Measurements from ENCODE around the gene AGFG1.

The AGFG1 gene

GRCh38 chr2:227451655-227451992 is 20.3 kb upstream of the AGFG1 start:
- no peak for DNase-seq (ENCODE audit: low read depth)
- no peak for TF ChIP-seq CTCF (IDR thresholded peaks at IDR 0.05; ENCODE audit: low read depth, low read length, missing control alignments)
- H3K4me3 ChIP-seq (ENCODE audit: low read depth, low read length): no peak overlapping the region

- no peak for TF ChIP-seq CTCF (IDR thresholded peaks at IDR 0.05; ENCODE audit: low read depth, low read length, missing control alignments)
Observed at GRCh38 chr2:227453810-227454209, 18.1 kb upstream of the AGFG1 start.

GRCh38 chr2:227454323-227454860 is 17.6 kb upstream of the AGFG1 start:
- TF ChIP-seq CTCF (IDR thresholded peaks at IDR 0.05; ENCODE audit: low read depth, low read length, missing control alignments): no peak
- H3K4me3 ChIP-seq (ENCODE audit: low read depth, low read length): no peak overlapping the region
- DNase-seq (ENCODE audit: low read depth): no peak

More at GRCh38 chr2:227453810-227454209, 18.1 kb upstream of the AGFG1 start:
- DNase-seq (ENCODE audit: low read depth): no peak
- no peak overlapping the region for H3K4me3 ChIP-seq (ENCODE audit: low read depth, low read length)

- no peak for DNase-seq (ENCODE audit: low read depth)
Observed at GRCh38 chr2:227455200-227455599, 16.8 kb upstream of the AGFG1 start.

GRCh38 chr2:227456102-227456501 is 15.9 kb upstream of the AGFG1 start:
- TF ChIP-seq CTCF (IDR thresholded peaks at IDR 0.05; ENCODE audit: low read depth, low read length, missing control alignments): no peak
- no peak overlapping the region for H3K4me3 ChIP-seq (ENCODE audit: low read depth, low read length)
- no peak for DNase-seq (ENCODE audit: low read depth)

More at GRCh38 chr2:227455200-227455599, 16.8 kb upstream of the AGFG1 start:
- H3K4me3 ChIP-seq (ENCODE audit: low read depth, low read length): no peak overlapping the region
- no peak for TF ChIP-seq CTCF (IDR thresholded peaks at IDR 0.05; ENCODE audit: low read depth, low read length, missing control alignments)

GRCh38 chr2:227456772-227457171 is 15.2 kb upstream of the AGFG1 start:
- no peak for DNase-seq (ENCODE audit: low read depth)
- no peak overlapping the region for H3K4me3 ChIP-seq (ENCODE audit: low read depth, low read length)
- TF ChIP-seq CTCF (IDR thresholded peaks at IDR 0.05; ENCODE audit: low read depth, low read length, missing control alignments): no peak

GRCh38 chr2:227460070-227460485 is 11.9 kb upstream of the AGFG1 start:
- no peak for DNase-seq (ENCODE audit: low read depth)
- TF ChIP-seq CTCF (IDR thresholded peaks at IDR 0.05; ENCODE audit: low read depth, low read length, missing control alignments): no peak
- no peak overlapping the region for H3K4me3 ChIP-seq (ENCODE audit: low read depth, low read length)

All from GM12864 (cell line).